Neuronal stem cell (in vitro differentiated cells): ENCODE measurements around the gene LLGL2.
A peak's percentile ranks its signal among the peaks of the same experiment; 100 is the strongest.

Source experiments
- DNase-seq: peaks from one replicate; pipeline ENCODE4 v3.0.0-alpha.2; 2013; ENCODE audit warnings: low spot score
- H2AFZ ChIP-seq: one replicate; pipeline ENCODE4 v1.6.1; 2013; ENCODE audit warnings: mild to moderate bottlenecking, low read length, inconsistent platforms
- H2AK5ac ChIP-seq: 2 replicates; pipeline ENCODE4 v1.6.1; 2013; ENCODE audit warnings: low read depth, mild to moderate bottlenecking, inconsistent platforms, low read length, moderate library complexity, mixed read lengths
- H2BK120ac ChIP-seq: 2 replicates; pipeline ENCODE4 v1.6.1; 2013; ENCODE audit warnings: low read depth, mild to moderate bottlenecking, inconsistent platforms, low read length, moderate library complexity, mixed read lengths
- H2BK12ac ChIP-seq: one replicate; pipeline ENCODE4 v1.6.1; 2013; ENCODE audit warnings: low read length, inconsistent platforms
- H2BK15ac ChIP-seq: 2 replicates; pipeline ENCODE4 v1.6.1; 2013; ENCODE audit warnings: mild to moderate bottlenecking, low read length, inconsistent platforms, mixed read lengths
- H2BK5ac ChIP-seq: one replicate; pipeline ENCODE4 v1.6.1; 2013; ENCODE audit warnings: inconsistent platforms, mild to moderate bottlenecking, low read length, moderate library complexity
- H3K14ac ChIP-seq: one replicate; pipeline ENCODE4 v1.6.1; 2013; ENCODE audit warnings: low read length, inconsistent platforms
- H3K18ac ChIP-seq: 2 replicates; pipeline ENCODE4 v1.6.1; 2013; ENCODE audit warnings: low read length, inconsistent platforms
- H3K23ac ChIP-seq: 2 replicates; pipeline ENCODE4 v1.6.1; 2013; ENCODE audit warnings: low read depth, mild to moderate bottlenecking, mixed read lengths, low read length, inconsistent platforms; ENCODE audit not compliant: poor library complexity
- H3K27ac ChIP-seq: replicated peaks from 3 replicates; pipeline ENCODE4 v1.5.1; 2013; ENCODE audit warnings: low read length, inconsistent platforms
- H3K27me3 ChIP-seq, 3 experiments: 2 replicates each; pipeline ENCODE4 v1.6.1; 2013; ENCODE audit warnings: low read length in 3 of 3, mild to moderate bottlenecking in 2 of 3, inconsistent platforms in 1 of 3, low read depth in 1 of 3, mixed read lengths in 1 of 3, moderate library complexity in 1 of 3; ENCODE audit not compliant: control insufficient read depth in 3 of 3, insufficient read depth in 3 of 3
- H3K36me3 ChIP-seq, 2 donors: replicated peaks in 1 of 2; 2 replicates each; pipeline ENCODE4 v1.6.1; 2013; ENCODE audit warnings: low read length in 2 of 2; ENCODE audit not compliant: control insufficient read depth in 2 of 2, insufficient read depth in 2 of 2
- H3K4ac ChIP-seq: 2 replicates; pipeline ENCODE4 v1.6.1; 2013; ENCODE audit warnings: inconsistent platforms, mild to moderate bottlenecking, low read length, moderate library complexity
- H3K4me1 ChIP-seq, 2 donors: 1 replicate in 1 of 2; 2 replicates in 1 of 2; pipeline ENCODE4 v1.6.1; 2013; ENCODE audit warnings: low read length in 2 of 2, low read depth in 1 of 2; ENCODE audit not compliant: control insufficient read depth in 2 of 2, insufficient read depth in 1 of 2
- H3K4me2 ChIP-seq: one replicate; pipeline ENCODE4 v1.6.1; 2013; ENCODE audit warnings: mild to moderate bottlenecking, low read length, inconsistent platforms; ENCODE audit not compliant: insufficient read depth, poor library complexity, severe bottlenecking
- H3K4me3 ChIP-seq, 2 donors: 2 replicates each; pipeline ENCODE4 v1.5.1; 2013; ENCODE audit warnings: low read length in 2 of 2, mild to moderate bottlenecking in 2 of 2, inconsistent platforms in 1 of 2, moderate library complexity in 1 of 2
- H3K79me1 ChIP-seq: one replicate; pipeline ENCODE4 v1.6.1; 2013; ENCODE audit warnings: low read depth, mild to moderate bottlenecking, inconsistent platforms, low read length, moderate library complexity
- H3K9ac ChIP-seq: one replicate; pipeline ENCODE4 v1.6.1; 2013; ENCODE audit warnings: mild to moderate bottlenecking, low read depth, low read length, inconsistent platforms; ENCODE audit not compliant: poor library complexity
- H3K9me3 ChIP-seq, 2 donors: replicated peaks in 1 of 2; 2 replicates each; pipeline versions ENCODE3 to v1.6.1; 2013; ENCODE audit warnings: low read length in 2 of 2, mild to moderate bottlenecking in 2 of 2, inconsistent platforms in 1 of 2, low read depth in 1 of 2, mixed read lengths in 1 of 2, moderate library complexity in 1 of 2; ENCODE audit not compliant: control insufficient read depth in 2 of 2, insufficient read depth in 1 of 2
- H4K8ac ChIP-seq: one replicate; pipeline ENCODE4 v1.6.1; 2013; ENCODE audit warnings: low read depth, mild to moderate bottlenecking, inconsistent platforms, low read length, moderate library complexity
- H4K91ac ChIP-seq: one replicate; pipeline ENCODE4 v1.6.1; 2013; ENCODE audit warnings: low read length, low read depth, mild to moderate bottlenecking, inconsistent platforms; ENCODE audit not compliant: poor library complexity
- WGBS, 2 donors: extraction: QIAGEN DNeasy Blood & Tissue Kit; methylation state at CpG; one replicate each; pipeline ENCODE4 v1.1.7; 2013; ENCODE audit warnings: missing lambda C conversion rate in 2 of 2, mixed read lengths in 1 of 2; ENCODE audit not compliant: insufficient read length in 2 of 2, insufficient replicate concordance in 1 of 2; ENCODE audit errors: extremely low coverage in 2 of 2; 5-methylcytosine and 5-hydroxymethylcytosine counted together

The LLGL2 gene

DNA sequence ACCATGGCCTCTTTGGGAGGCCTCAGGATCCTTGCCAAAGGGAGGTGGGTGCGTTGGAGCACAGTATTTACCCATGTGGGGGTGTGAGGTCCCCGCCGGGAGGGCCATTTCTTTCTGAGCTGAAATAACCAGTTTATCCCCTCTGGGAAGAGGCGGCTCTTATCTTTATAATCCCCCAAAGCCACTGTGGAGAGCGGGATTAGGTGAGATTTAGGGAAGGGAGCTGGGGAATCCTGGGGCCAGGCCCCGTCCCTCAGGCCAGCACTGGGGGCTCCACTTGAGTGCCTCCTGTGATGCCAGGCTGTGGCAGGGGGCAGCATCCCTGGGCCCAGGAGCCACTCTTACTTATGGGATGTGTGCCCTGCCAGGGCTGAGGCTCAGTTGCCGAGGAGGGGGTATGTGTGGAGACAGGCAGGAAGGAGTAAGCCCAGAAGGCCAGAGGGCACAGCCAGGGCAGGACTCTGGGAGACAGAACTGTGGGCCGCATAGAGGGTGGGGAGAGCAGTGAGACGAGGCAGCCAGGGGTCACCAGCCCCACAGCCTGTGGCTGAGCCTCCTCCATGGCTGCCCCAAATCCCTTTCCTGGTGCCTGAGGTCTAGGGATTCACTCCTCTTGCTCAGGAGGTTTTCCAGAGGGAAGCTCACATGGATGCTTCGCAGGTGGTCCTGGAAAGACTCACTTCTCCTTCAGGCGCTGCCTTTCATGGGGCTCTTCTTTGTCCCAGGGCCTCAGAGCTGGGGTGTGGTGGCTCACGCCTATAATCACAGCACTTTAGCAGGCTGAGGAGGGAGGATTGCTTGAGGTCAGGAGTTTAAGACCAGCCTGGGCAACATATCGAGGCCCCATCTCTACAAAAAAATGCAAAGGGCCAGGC, 44.1 kb upstream of the LLGL2 start:
- no peaks in the 10 kb centered on the region for H3K27me3 ChIP-seq
- no peak overlapping the region for H3K9ac ChIP-seq
- no peaks in the 10 kb centered on the region for H3K9me3 ChIP-seq
- peak overlapping the region; percentile 32 for H3K14ac ChIP-seq
- peaks cover 4 to 33% of the 10 kb centered on the region in 2 donors for H3K36me3 ChIP-seq
- no peak overlapping the region for H4K8ac ChIP-seq
- no peak overlapping the region for H3K4me3 ChIP-seq
- H3K4me2 ChIP-seq: no peak overlapping the region
- no peak overlapping the region for H2AFZ ChIP-seq
- H3K27ac ChIP-seq: peak overlapping the region; percentile 57
- peak overlapping the region; percentile 90 for H3K18ac ChIP-seq
- H2BK120ac ChIP-seq: peak overlapping the region; percentile 32
- H2BK15ac ChIP-seq: peak overlapping the region; percentile 29
- H2BK5ac ChIP-seq: peak overlapping the region; percentile 76
- peak overlapping the region; percentile 31 for H3K23ac ChIP-seq
- no peaks in the 10 kb centered on the region for H3K79me1 ChIP-seq
- H3K4me1 ChIP-seq: peaks cover 23 to 28% of the 10 kb centered on the region in 2 donors
- H3K4ac ChIP-seq: peak overlapping the region; percentile 61
- H2AK5ac ChIP-seq: peak overlapping the region; percentile 97
- WGBS, 2 donors: no CpG with 5 or more reads among the region's 13 CpGs
- DNase-seq: no peak
- H4K91ac ChIP-seq: peak overlapping the region; percentile 34
- peak overlapping the region; percentile 7 for H2BK12ac ChIP-seq

DNA sequence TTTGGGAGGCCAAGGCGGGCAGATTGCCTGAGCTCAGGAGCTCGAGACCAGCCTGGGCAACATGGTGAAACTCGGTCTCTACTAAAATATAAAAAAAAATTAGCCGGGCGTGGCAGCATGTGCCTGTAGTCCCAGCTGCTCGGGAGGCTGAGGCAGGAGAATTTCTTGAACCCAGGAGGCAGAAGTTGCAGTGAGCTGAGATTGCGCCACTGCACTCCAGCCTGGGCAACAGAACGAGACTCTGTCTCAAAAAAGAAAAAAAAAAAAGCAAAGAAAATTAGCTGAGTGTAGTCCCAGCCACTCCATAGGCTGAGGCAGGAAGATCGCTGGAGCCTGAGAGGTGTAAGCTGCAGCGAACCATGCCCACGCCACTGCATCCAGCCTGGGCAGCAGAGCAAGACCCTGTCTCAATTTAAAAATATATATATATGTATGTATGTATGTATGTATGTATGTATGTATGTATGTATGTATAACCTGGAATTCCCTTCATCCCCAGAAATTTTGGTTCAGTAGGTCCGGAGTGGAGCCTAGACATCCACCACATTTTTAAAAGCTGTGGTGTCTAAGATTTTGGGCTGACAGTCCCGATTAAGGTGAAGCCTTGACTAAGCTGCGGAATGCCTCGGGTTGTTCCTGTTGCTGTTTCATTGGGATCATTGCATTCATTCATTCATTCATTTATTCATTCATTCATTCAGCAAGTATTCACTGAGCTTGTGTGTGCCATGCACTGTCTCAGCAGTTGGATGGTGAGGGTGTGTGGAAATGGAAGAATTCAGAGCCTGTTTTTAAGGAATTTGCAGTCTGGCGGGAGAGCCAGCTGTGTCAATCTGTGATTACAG, 43.2 kb upstream of the LLGL2 start:
- no peak overlapping the region for H4K91ac ChIP-seq

DNA sequence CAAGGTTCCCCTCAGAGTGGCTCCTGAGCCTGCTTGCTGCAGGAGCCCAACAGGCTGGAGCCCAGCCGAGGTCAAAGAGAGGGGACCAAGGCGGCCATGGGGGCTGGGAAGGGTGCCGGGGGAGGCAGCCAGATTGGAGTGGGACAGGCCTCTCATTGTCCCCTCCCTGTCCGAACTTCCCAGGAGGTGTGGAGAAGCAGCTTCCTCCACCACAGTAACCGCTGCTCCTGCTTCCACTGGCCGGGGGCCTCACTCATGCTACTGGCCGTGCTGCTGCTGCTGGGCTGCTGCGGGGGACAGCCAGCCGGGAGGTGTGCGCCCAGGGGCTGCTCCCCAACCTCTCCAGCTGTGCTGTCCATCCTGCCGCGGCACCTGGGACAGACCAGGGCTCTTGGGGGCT, 39.8 kb upstream of the LLGL2 start:
- Histone ChIP-seq H3K14ac (no peak overlapping the region), H4K8ac (no peak overlapping the region), H4K91ac (peak overlapping the region; percentile 40), H2AFZ (no peak overlapping the region), H3K9me3 (peaks cover 0 to 1% of the 10 kb centered on the region in 2 donors), H2BK15ac (no peak overlapping the region), H3K4me2 (no peak overlapping the region), H3K4me3 (no peak overlapping the region), H3K18ac (peak overlapping the region; percentile 67), H3K9ac (no peak overlapping the region), H2BK5ac (peak overlapping the region; percentile 20), H2BK12ac (no peak overlapping the region), H2AK5ac (no peak overlapping the region), H2BK120ac (no peak overlapping the region), H3K23ac (peak overlapping the region; percentile 67), H3K4me1 (peaks cover 3 to 11% of the 10 kb centered on the region in 2 donors), H3K36me3 (peaks cover 4 to 37% of the 10 kb centered on the region in 2 donors), H3K27ac (no peak overlapping the region), H3K27me3 (no peaks in the 10 kb centered on the region), H3K4ac (no peak overlapping the region), H3K79me1 (no peaks in the 10 kb centered on the region)
- no CpG with 5 or more reads among the region's 12 CpGs for whole genome bisulfite sequencing, 2 donors
- DNase-seq: no peak

More for the DNA sequence above, 43.2 kb upstream of the LLGL2 start:
- Histone ChIP-seq H3K27me3 (no peaks in the 10 kb centered on the region), H3K23ac (no peak overlapping the region), H3K18ac (no peak overlapping the region), H2AFZ (no peak overlapping the region), H3K4me1 (peaks cover 14 to 22% of the 10 kb centered on the region in 2 donors), H3K14ac (no peak overlapping the region), H2BK5ac (no peak overlapping the region), H3K4me3 (no peak overlapping the region), H3K4ac (no peak overlapping the region), H3K79me1 (no peaks in the 10 kb centered on the region), H3K9me3 (no peaks in the 10 kb centered on the region), H3K27ac (no peak overlapping the region), H2BK15ac (no peak overlapping the region), H3K4me2 (no peak overlapping the region), H3K36me3 (peaks cover 1 to 35% of the 10 kb centered on the region in 2 donors), H2BK12ac (no peak overlapping the region), H2AK5ac (no peak overlapping the region), H4K8ac (no peak overlapping the region), H3K9ac (no peak overlapping the region), H2BK120ac (no peak overlapping the region)
- WGBS, 2 donors: no CpG with 5 or more reads among the region's 16 CpGs
- DNase-seq: no peak

DNA sequence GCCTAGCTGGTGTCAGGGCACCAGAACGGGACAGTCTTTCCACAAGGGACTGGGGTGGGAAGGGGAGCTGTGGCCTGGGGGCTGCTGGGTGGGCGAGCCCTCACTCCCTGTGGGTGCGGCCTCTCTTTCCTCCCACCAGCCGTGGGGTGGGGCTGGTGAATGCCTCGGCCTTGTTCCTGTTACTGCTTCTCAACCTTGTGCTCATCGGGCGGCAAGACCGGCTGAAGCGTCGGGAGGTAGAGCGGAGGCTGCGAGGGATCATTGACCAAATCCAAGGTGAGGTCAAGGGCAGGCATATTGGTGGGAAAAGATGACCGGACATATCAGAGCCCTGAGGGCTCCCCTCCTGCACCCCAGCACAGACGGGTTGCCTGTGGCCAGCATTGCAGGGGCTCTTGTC, 39.3 kb upstream of the LLGL2 start:
- H3K4ac ChIP-seq: no peak overlapping the region
- H3K4me2 ChIP-seq: no peak overlapping the region
- no peak overlapping the region for H2AK5ac ChIP-seq
- no peak overlapping the region for H3K27ac ChIP-seq
- H4K8ac ChIP-seq: no peak overlapping the region
- H3K36me3 ChIP-seq: peaks cover 7 to 41% of the 10 kb centered on the region in 2 donors
- no peak overlapping the region for H3K4me3 ChIP-seq
- H2BK5ac ChIP-seq: no peak overlapping the region
- no peak overlapping the region for H3K9ac ChIP-seq
- H3K9me3 ChIP-seq: peaks cover 0 to 1% of the 10 kb centered on the region in 2 donors
- H2AFZ ChIP-seq: no peak overlapping the region
- no peak overlapping the region for H2BK12ac ChIP-seq
- no peak overlapping the region for H3K14ac ChIP-seq
- no peak overlapping the region for H4K91ac ChIP-seq
- DNase-seq: no peak
- no CpG with 5 or more reads among the region's 14 CpGs for WGBS, 2 donors
- H2BK120ac ChIP-seq: no peak overlapping the region
- H3K4me1 ChIP-seq: peaks cover 0 to 7% of the 10 kb centered on the region in 2 donors
- no peaks in the 10 kb centered on the region for H3K27me3 ChIP-seq
- no peak overlapping the region for H3K18ac ChIP-seq
- no peaks in the 10 kb centered on the region for H3K79me1 ChIP-seq
- no peak overlapping the region for H2BK15ac ChIP-seq
- no peak overlapping the region for H3K23ac ChIP-seq
